ENCODE results near the gene CYP11A1. TPM values are rescaled to one million over a fixed set of nuclear protein-coding genes. Genes with fewer than 3 reads are reported as not detected.
A peak's percentile ranks its signal among the peaks of the same experiment; 100 is the strongest.

CYP11A1 gene
- total RNA-seq, 6 donors from 2014 or later, result 0.91 to 8.4 (median 1.1) TPM; not detected in 1

- Histone ChIP-seq H3K9me3 (no peaks in the 10 kb centered on the region), H3K4me1 (peaks cover 17 to 44% (median 35%) of the 10 kb centered on the region in 4 donors), H3K27ac (peak overlapping the region; percentile 68 to 87 (median 77)), H3K4me3 (no peak overlapping the region), H3K27me3 (no peaks in the 10 kb centered on the region), H3K36me3 (no peaks in the 10 kb centered on the region)
- WGBS, 2 donors, result 60 to 80% methylated on average over 3 to 10 of the region's 10 CpGs
- TF ChIP-seq POLR2A (IDR thresholded peaks at IDR 0.05) (no peak), EP300 (IDR thresholded peaks at IDR 0.05) (no peak), POLR2AphosphoS5 (IDR thresholded peaks at IDR 0.05) (no peak), CTCF (IDR thresholded peaks at IDR 0.05) (no peak)
- DNase-seq, result no peak
- peak in 1 of 2 donors; percentile 3 for ATAC-seq (ENCODE audit: low FRiP score in 2 of 2)
Measured at GRCh38 chr15:74387621-74388362, 20.3 kb upstream of the CYP11A1 start.

GRCh38 chr15:74387141-74387541 lies 19.7 kb upstream of the CYP11A1 start:
- DNase-seq, result no peak
- H3K4me3 ChIP-seq, result no peak overlapping the region
- WGBS, 2 donors, result 80 to 91% methylated on average over 10 to 13 of the region's 13 CpGs
- no peaks in the 10 kb centered on the region for H3K36me3 ChIP-seq
- H3K4me1 ChIP-seq, result peaks cover 17 to 50% (median 37%) of the 10 kb centered on the region in 4 donors
- no peaks in the 10 kb centered on the region for H3K9me3 ChIP-seq
- ATAC-seq (ENCODE audit: low FRiP score in 2 of 2), result no peak
- H3K27ac ChIP-seq, result peak overlapping the region; percentile 68 to 87 (median 77)
- no peak for TF ChIP-seq POLR2A (IDR thresholded peaks at IDR 0.05)
- no peak for TF ChIP-seq POLR2AphosphoS5 (IDR thresholded peaks at IDR 0.05)
- TF ChIP-seq CTCF (IDR thresholded peaks at IDR 0.05), result no peak
- TF ChIP-seq EP300 (IDR thresholded peaks at IDR 0.05), result no peak
- no peaks in the 10 kb centered on the region for H3K27me3 ChIP-seq

GRCh38 chr15:74386496-74387140 lies 19.2 kb upstream of the CYP11A1 start:
- ATAC-seq (ENCODE audit: low FRiP score in 2 of 2) (no peak), DNase-seq (peak in 1 of 2 donors; percentile 65)
- H3K4me3 ChIP-seq, result no peak overlapping the region
- no peaks in the 10 kb centered on the region for H3K27me3 ChIP-seq
- H3K9me3 ChIP-seq, result no peaks in the 10 kb centered on the region
- 80 to 93% methylated on average over 1 to 15 of the region's 15 CpGs for WGBS, 2 donors
- peaks cover 17 to 53% (median 39%) of the 10 kb centered on the region in 4 donors for H3K4me1 ChIP-seq
- peak overlapping the region; percentile 68 to 87 (median 77) for H3K27ac ChIP-seq
- TF ChIP-seq POLR2AphosphoS5 (IDR thresholded peaks at IDR 0.05), result no peak
- TF ChIP-seq CTCF (IDR thresholded peaks at IDR 0.05), result no peak
- no peak for TF ChIP-seq EP300 (IDR thresholded peaks at IDR 0.05)
- no peak for TF ChIP-seq POLR2A (IDR thresholded peaks at IDR 0.05)
- H3K36me3 ChIP-seq, result no peaks in the 10 kb centered on the region

- H3K4me3 ChIP-seq, result no peak overlapping the region
- ATAC-seq (ENCODE audit: low FRiP score in 2 of 2) (no peak), DNase-seq (no peak)
- H3K27me3 ChIP-seq, result no peaks in the 10 kb centered on the region
- 54 to 79% methylated on average over 6 of the region's 6 CpGs for WGBS, 2 donors
- H3K27ac ChIP-seq, result peak overlapping the region; percentile 68 to 87 (median 77)
- TF ChIP-seq CTCF (IDR thresholded peaks at IDR 0.05), result no peak
- TF ChIP-seq POLR2AphosphoS5 (IDR thresholded peaks at IDR 0.05), result peak; percentile 54 to 80
- TF ChIP-seq EP300 (IDR thresholded peaks at IDR 0.05), result peak in 2 of 4 donors; percentile 72 to 79
- no peak for TF ChIP-seq POLR2A (IDR thresholded peaks at IDR 0.05)
- no peaks in the 10 kb centered on the region for H3K9me3 ChIP-seq
- no peaks in the 10 kb centered on the region for H3K36me3 ChIP-seq
- peaks cover 17 to 53% (median 39%) of the 10 kb centered on the region in 4 donors for H3K4me1 ChIP-seq
Measured at GRCh38 chr15:74385733-74386132, 18.3 kb upstream of the CYP11A1 start.

Measured in upper lobe of left lung (tissue), 6 donors.